DMS153 (cell line): ENCODE measurements around the gene FKBP2.
A peak's percentile ranks its signal among the peaks of the same experiment; 100 is the strongest.

ENCODE experiments used
- DNase-seq: peaks from one replicate; lab custom pipeline; 2025; lab: John Stamatoyannopoulos, UW

The FKBP2 gene

GRCh38 chr11:64264371-64264852, 23.5 kb downstream of the FKBP2 start:
- DNase-seq = no peak

- DNase-seq = no peak
These were observed 24.6 kb downstream of the FKBP2 start for GRCh38 chr11:64265176-64266160.

- no peak for DNase-seq
These were observed 25.4 kb downstream of the FKBP2 start for GRCh38 chr11:64266339-64266738.

- no peak for DNase-seq
These were observed 26.5 kb downstream of the FKBP2 start for GRCh38 chr11:64267207-64267945.

GRCh38 chr11:64268025-64268892, 27.4 kb downstream of the FKBP2 start:
- DNase-seq = no peak

- DNase-seq = no peak
These were observed 28.1 kb downstream of the FKBP2 start for GRCh38 chr11:64268893-64269539.

GRCh38 chr11:64269540-64270220, 28.8 kb downstream of the FKBP2 start:
- peak; percentile 99 for DNase-seq

GRCh38 chr11:64275031-64275800, 34.3 kb downstream of the FKBP2 start:
- DNase-seq = no peak

GRCh38 chr11:64275841-64276240, 34.9 kb downstream of the FKBP2 start:
- no peak for DNase-seq

- DNase-seq = no peak
These were observed 35.9 kb downstream of the FKBP2 start for GRCh38 chr11:64276653-64277431.

GRCh38 chr11:64278576-64279190, 37.8 kb downstream of the FKBP2 start:
- no peak for DNase-seq

- DNase-seq = no peak
These were observed 41.3 kb downstream of the FKBP2 start for GRCh38 chr11:64281957-64282770.

GRCh38 chr11:64283092-64283491, 42.2 kb downstream of the FKBP2 start:
- no peak for DNase-seq

GRCh38 chr11:64284048-64284961, 43.4 kb downstream of the FKBP2 start, which contains the start of gene BAD:
Gene BAD, minus strand, starts transcription at chr11:64284665. Its CDS starts 297 bp downstream, at chr11:64284368.
- peak; percentile 82 for DNase-seq

GRCh38 chr11:64284962-64285884, 44.3 kb downstream of the FKBP2 start, which contains the start of gene GPR137:
Gene GPR137, plus strand, starts transcription at chr11:64285848. Its CDS starts 677 bp downstream, at chr11:64286525.
- DNase-seq = peak; percentile 26
